NCI-H1092 (cell line): ENCODE measurements around the gene PPP2R5D.

Experiments used
- DNase-seq: peaks from one replicate; lab custom pipeline; 2025; lab: John Stamatoyannopoulos, UW

The PPP2R5D gene

DNA sequence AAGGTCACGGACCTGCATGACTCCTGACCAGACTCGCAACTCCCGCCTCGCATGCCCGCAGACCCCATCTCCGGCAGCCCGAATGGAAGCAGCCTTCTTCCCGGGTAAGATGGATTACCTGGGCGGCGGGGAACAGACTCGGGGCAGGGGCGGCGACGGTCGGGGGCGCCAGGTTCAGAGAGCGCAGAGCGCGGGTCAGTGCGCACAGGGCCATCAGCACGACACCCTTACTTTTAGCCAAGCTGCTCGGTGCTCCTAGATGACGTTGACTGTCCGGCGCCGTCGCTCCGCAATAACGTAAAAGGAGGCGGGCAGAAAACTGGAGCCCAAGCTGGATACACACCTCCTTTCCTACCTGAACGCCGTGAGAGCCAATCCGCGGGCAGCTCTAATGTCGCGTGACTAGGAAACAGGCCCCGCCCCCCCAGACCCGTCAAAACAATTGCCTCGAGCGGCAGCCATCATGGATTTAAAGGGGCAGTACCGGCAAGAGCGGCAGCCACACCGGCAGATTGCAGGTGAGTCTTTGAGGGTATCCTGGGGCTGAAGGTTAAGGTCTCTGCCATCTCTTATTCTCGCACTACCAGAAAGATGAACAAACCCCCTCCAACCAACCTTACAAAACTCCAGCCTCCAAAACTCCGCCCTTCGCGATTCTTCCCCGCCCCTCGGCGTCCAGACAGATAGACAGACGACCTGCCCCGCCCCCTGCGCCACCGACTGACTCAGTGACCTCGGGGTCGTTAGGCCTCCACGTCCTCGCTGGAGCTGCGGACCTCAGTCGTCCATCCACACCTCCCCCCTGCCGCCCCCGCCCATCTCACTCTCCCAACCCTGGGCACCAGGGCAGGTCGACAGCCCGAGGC is 75.0 kb downstream of the PPP2R5D start, which contains the start of the genes KLC4 and MRPL2:
Gene KLC4 (plus strand): TSS at position 464 of the 866 bp plus-strand sequence. CDS start 1,705 bp downstream, outside the sequence.
Gene MRPL2 (minus strand): TSS at position 267 of the 866 bp plus-strand sequence. CDS start 53 bp downstream, at position 214.
- peak; percentile 99 for DNase-seq

DNA sequence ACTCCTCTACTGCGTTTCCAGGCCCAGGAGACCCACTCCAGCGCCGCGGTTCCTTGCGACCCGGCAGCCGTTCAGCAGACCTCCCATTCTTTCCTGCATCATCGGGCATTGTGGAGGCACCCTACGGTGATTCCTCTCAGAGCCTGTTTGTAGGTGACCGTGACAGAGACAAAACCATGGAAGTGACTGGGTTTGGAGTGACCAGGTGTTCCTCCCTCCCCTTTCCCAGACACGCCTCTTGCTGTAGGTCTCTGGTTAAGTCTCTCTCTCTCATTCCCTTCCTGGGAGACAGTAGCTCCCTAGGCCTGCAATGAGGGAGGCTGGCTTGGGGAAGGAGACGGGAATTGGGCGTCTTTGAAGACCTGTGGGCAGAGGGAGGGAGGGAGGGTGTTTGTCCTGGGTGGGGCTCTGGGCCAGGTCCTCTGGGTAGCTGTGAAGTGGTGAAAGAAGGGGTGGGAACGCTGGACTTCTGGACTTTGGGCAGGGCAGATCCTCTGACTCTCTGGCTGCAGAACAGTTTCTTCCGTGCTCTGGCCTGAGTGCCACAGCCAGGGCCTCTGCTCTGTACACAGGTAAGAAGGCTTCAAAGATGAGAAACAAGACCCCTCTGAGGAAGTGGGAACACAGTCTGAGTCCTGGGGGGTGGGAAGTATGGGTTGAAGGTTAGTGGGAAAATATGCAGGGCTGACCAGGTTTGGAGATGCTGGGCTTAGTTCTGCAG is 75.8 kb downstream of the PPP2R5D start:
- DNase-seq, result no peak

DNA sequence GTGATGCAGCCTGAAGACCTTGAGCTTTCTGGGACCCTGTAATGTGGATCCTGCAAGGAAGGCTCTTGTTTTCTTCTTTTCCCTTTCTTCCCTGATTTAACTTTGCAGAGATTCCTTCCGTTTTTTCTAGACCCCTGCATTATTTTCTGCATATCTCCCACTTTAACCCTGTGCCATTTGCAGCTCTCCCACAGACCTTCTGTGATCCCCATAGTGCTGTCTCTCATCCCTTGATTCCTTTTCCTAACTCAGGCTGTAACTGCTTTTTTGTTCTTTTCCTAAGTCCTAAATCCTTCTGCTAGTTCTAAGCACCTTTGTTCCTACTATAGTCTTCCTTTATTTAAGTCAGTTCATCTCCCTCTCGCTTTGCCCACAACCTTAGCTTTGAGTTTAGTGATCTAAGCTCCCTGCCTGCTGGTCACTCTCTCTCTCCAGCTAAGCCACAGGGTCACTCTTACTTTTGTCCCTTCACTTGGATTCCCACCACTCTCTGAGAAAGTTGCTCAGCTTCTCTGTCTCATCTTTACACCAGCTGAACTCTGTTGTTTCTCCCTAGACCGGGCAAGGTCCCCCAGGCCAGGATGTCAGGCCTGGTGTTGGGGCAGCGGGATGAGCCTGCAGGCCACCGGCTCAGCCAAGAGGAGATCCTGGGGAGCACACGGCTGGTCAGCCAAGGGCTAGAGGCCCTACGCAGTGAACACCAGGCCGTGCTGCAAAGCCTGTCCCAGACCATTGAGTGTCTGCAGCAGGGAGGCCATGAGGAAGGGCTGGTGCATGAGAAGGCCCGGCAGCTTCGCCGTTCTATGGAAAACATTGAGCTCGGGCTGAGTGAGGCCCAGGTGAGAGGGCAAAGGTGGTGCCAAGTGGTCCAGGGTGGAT is 76.6 kb downstream of the PPP2R5D start:
- no peak for DNase-seq

DNA sequence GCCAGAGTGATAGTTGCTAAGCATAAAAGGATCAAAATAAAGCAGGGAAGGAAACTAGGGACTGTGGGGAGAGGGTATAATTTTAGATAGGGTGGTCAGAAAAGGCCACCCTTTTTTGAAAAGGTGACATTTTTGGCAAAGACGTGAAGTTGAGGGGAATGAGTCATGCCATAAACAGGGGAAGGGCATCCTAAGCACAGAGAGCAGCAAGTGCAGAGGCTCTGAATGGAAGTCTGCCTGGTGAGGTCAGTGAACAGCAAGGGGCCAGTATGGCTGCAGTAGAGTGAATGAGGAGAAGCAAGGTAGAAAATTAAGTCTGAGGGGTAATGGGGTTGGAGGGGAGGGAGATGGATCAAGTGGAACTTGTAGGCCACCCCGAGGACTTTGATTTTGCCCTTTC is 77.5 kb downstream of the PPP2R5D start:
- DNase-seq, result no peak
